Neural cell (in vitro differentiated cells): ENCODE measurements around the gene NCBP3. TPM values are rescaled to one million over a fixed set of nuclear protein-coding genes. Genes with fewer than 3 reads are reported as not detected.

Source experiments
- H2AFZ ChIP-seq: fragments of 200-600, 300-800 bp; sonication (generic), shearing (Covaris generic); 2 replicates; pipeline ENCODE4 v1.6.0; 2014; ENCODE audit warnings: low read depth, mild to moderate bottlenecking, antibody characterized with exemption, low read length, moderate library complexity
- H3F3A ChIP-seq: fragments of 200-600 bp; shearing (Covaris generic); 2 replicates; pipeline ENCODE4 v1.6.1; 2016; ENCODE audit warnings: mild to moderate bottlenecking, moderate library complexity, mixed read lengths, antibody characterized with exemption, low read length; ENCODE audit not compliant: insufficient read depth, poor library complexity, severe bottlenecking
- H3K27ac ChIP-seq: fragments of 200-600, 300-800 bp; sonication (generic), shearing (Covaris generic); 2 replicates; pipeline ENCODE4 v1.5.1; 2014; ENCODE audit warnings: mild to moderate bottlenecking, low read length, moderate library complexity
- H3K27me3 ChIP-seq: fragments of 300-800, 200-600 bp; sonication (generic), shearing (Covaris generic); 2 replicates; pipeline ENCODE4 v1.6.0; 2014; ENCODE audit warnings: mild to moderate bottlenecking, low read depth, low read length, moderate library complexity; ENCODE audit not compliant: insufficient read depth
- H3K36me3 ChIP-seq: fragments of 300-800, 200-600 bp; sonication (generic), shearing (Covaris generic); 2 replicates; pipeline ENCODE4 v1.5.1; 2014; ENCODE audit warnings: mild to moderate bottlenecking, antibody characterized with exemption, low read length, moderate library complexity; ENCODE audit not compliant: insufficient read depth
- H3K4me2 ChIP-seq: fragments of 300-800, 200-600 bp; sonication (generic), shearing (Covaris generic); 2 replicates; pipeline ENCODE4 v1.6.0; 2014; ENCODE audit warnings: mild to moderate bottlenecking, low read length
- H3K4me3 ChIP-seq: fragments of 300-800, 200-600 bp; sonication (generic), shearing (Covaris generic); 2 replicates; pipeline ENCODE4 v1.5.1; 2014; ENCODE audit warnings: mild to moderate bottlenecking, low read length, moderate library complexity
- H3K79me2 ChIP-seq: fragments of 200-600 bp; shearing (Covaris generic); replicated peaks from 2 replicates; pipeline ENCODE4 v1.6.0; 2014; ENCODE audit warnings: mild to moderate bottlenecking, low read length, moderate library complexity; ENCODE audit not compliant: insufficient read depth
- H3K9ac ChIP-seq: fragments of 300-800, 200-600 bp; sonication (generic), shearing (Covaris generic); 2 replicates; pipeline ENCODE4 v1.6.1; 2016; ENCODE audit warnings: mild to moderate bottlenecking, low read length, mixed read lengths
- H3K9me2 ChIP-seq: fragments of 200-600 bp; shearing (Covaris generic); 2 replicates; pipeline ENCODE4 v1.6.1; 2016; ENCODE audit warnings: mild to moderate bottlenecking, low read length, mixed read lengths; ENCODE audit not compliant: insufficient read depth
- H3K9me3 ChIP-seq: fragments of 200-600, 300-800 bp; sonication (generic), shearing (Covaris generic); 2 replicates; pipeline ENCODE4 v1.6.1; 2016; ENCODE audit warnings: mild to moderate bottlenecking, mixed run types, low read length, moderate library complexity, mixed read lengths
- H4K20me1 ChIP-seq: fragments of 200-600 bp; shearing (Covaris generic); 2 replicates; pipeline ENCODE4 v1.6.1; 2016; ENCODE audit warnings: mild to moderate bottlenecking, mixed run types; ENCODE audit not compliant: insufficient read depth
- CTCF ChIP-seq: fragments of 450-650 bp; IDR thresholded peaks from 2 replicates; pipeline ENCODE4 v1.5.1; 2014; ENCODE audit warnings: antibody characterized with exemption, mild to moderate bottlenecking, moderate library complexity; ENCODE audit not compliant: poor library complexity, severe bottlenecking
- EP300 ChIP-seq: fragments of 450-650 bp; conservative IDR thresholded peaks from 2 replicates; pipeline ENCODE4 v1.6.1; 2014; ENCODE audit warnings: antibody characterized with exemption, mild to moderate bottlenecking, moderate library complexity; ENCODE audit not compliant: poor library complexity, severe bottlenecking
- EZH2 ChIP-seq: fragments of 200-600, 300-800 bp; shearing (Covaris generic), sonication (generic); IDR thresholded peaks from 2 replicates; pipeline ENCODE4 v1.6.1; 2014; ENCODE audit warnings: antibody characterized with exemption, low read length, borderline replicate concordance, mild to moderate bottlenecking; ENCODE audit not compliant: insufficient read depth, poor library complexity, severe bottlenecking
- MXI1 ChIP-seq: fragments of 450-650 bp; conservative IDR thresholded peaks from 2 replicates; pipeline ENCODE4 v1.6.1; 2014; ENCODE audit warnings: antibody characterized with exemption, mild to moderate bottlenecking; ENCODE audit not compliant: poor library complexity, severe bottlenecking
- POLR2AphosphoS5 ChIP-seq: IDR thresholded peaks from 2 replicates; pipeline ENCODE4 v1.6.1; 2012
- RAD21 ChIP-seq: fragments of 450-650 bp; conservative IDR thresholded peaks from 2 replicates; pipeline ENCODE4 v1.6.1; 2014; ENCODE audit warnings: antibody characterized with exemption, mild to moderate bottlenecking, moderate library complexity
- REST ChIP-seq: IDR thresholded peaks from 2 replicates; pipeline ENCODE4 v1.6.1; 2012; ENCODE audit warnings: borderline replicate concordance
- SMC3 ChIP-seq: fragments of 450-650 bp; conservative IDR thresholded peaks from 2 replicates; pipeline ENCODE4 v1.6.1; 2014; ENCODE audit warnings: antibody characterized with exemption, mild to moderate bottlenecking, moderate library complexity; ENCODE audit not compliant: poor library complexity
- TAF1 ChIP-seq: IDR thresholded peaks from 2 replicates; pipeline ENCODE4 v1.6.1; 2012; ENCODE audit warnings: low read depth
- polyA plus RNA-seq: library from polyadenylated mRNA; depleted of rRNA; stranded (reverse); fragments of >200 nt; gene quantifications from 2 replicates; pipeline ENCODE4 v1.2.3, GENCODE V29; 2014

NCBP3 gene
- polyA plus RNA-seq, 1 donor from 2014 or later, result 132 TPM

- no peaks in the 10 kb centered on the region for H3F3A ChIP-seq
- H4K20me1 ChIP-seq, result no peaks in the 10 kb centered on the region
- no peak overlapping the region for H3K4me2 ChIP-seq
- no peaks in the 10 kb centered on the region for H3K79me2 ChIP-seq
- no peak overlapping the region for H2AFZ ChIP-seq
- no peak overlapping the region for H3K9ac ChIP-seq
- H3K27ac ChIP-seq, result no peak overlapping the region
- no peaks in the 10 kb centered on the region for H3K36me3 ChIP-seq
- TF ChIP-seq SMC3 (no peak), RAD21 (no peak), MXI1 (no peak), CTCF (no peak), EZH2 (no peak), EP300 (no peak), REST (no peak), TAF1 (no peak), POLR2AphosphoS5 (no peak)
- no peaks in the 10 kb centered on the region for H3K9me2 ChIP-seq
- no peaks in the 10 kb centered on the region for H3K27me3 ChIP-seq
- no peaks in the 10 kb centered on the region for H3K9me3 ChIP-seq
- no peak overlapping the region for H3K4me3 ChIP-seq
Observed at GRCh38 chr17:3798273-3799180, 47.5 kb downstream of the NCBP3 start.

GRCh38 chr17:3796822-3797170, 49.2 kb downstream of the NCBP3 start:
- Histone ChIP-seq H3K27ac (no peak overlapping the region), H3K4me2 (no peak overlapping the region), H3F3A (no peaks in the 10 kb centered on the region), H3K9ac (no peak overlapping the region), H2AFZ (no peak overlapping the region), H3K36me3 (no peaks in the 10 kb centered on the region), H3K9me2 (no peaks in the 10 kb centered on the region), H4K20me1 (no peaks in the 10 kb centered on the region), H3K27me3 (no peaks in the 10 kb centered on the region), H3K79me2 (no peaks in the 10 kb centered on the region), H3K9me3 (no peaks in the 10 kb centered on the region), H3K4me3 (no peak overlapping the region)
- TF ChIP-seq POLR2AphosphoS5 (no peak), RAD21 (no peak), REST (no peak), MXI1 (no peak), CTCF (no peak), SMC3 (no peak), EP300 (no peak), EZH2 (no peak), TAF1 (no peak)
